ENCODE measurements around the gene ABHD11. TPM values are rescaled to one million over a fixed set of nuclear protein-coding genes. Genes with fewer than 3 reads are reported as not detected.
A peak's percentile ranks its signal among the peaks of the same experiment; 100 is the strongest.

The ABHD11 gene
- total and polyA plus RNA-seq, 9 of the 15 experiments (the other 6 are each of a cell fraction or from before 2014, with no cell fraction given) = 7.7 to 44.2 (median 18.9) TPM

DNA sequence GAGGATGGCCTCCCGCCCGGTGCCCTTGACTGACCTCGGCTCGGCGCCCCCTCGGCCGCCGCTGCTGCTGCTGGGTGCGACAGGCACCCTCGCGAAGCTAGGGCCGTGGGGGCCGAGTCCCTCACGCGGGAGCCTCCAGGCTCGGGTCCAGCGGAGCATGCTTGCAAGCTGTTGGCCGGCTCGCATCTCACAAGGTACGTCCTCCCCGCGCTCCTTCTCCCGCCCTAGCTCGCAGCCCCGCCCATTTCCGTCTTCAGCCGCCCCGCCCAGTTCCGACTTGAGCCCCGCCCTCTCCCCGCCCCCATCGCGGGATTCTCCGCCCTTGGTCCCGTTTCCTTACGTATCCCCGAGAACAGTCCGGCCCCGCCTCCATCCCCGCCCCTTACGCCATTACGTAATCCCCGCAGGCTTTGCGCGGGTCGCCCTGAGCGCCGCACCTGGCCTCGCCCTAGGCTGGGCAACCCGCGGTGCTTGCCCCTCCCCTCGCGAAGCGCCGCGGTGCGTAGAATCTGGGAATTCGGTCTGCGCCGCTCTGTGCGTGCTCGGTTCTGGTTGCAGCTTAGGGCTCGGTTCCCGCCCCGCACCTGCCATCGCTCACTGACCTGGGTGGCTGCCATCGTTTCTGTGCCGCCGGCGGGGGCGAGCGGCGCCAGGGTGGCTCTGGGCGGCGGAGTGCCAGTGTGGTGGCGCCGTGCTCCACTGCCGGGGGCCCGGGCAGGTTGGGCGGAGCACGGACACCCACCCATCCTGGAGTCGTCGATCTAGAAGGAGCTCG lies at the start of gene ABHD11 (continued):
- TF ChIP-seq, protein P1, sequence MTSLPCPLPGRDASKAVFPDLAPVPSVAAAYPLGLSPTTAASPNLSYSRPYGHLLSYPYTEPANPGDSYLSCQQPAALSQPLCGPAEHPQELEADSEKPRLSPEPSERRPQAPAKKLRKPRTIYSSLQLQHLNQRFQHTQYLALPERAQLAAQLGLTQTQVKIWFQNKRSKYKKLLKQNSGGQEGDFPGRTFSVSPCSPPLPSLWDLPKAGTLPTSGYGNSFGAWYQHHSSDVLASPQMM (CRISPR knock-in tag; IDR thresholded peaks at IDR 0.05) = no peak
- TF ChIP-seq ASH1L (IDR thresholded peaks at IDR 0.05; ENCODE audit: borderline replicate concordance, low read depth, partially characterized antibody) (no peak), ZNF140 (CRISPR knock-in tag; IDR thresholded peaks at IDR 0.05) (no peak), DACH1 (IDR thresholded peaks at IDR 0.05; ENCODE audit: partially characterized antibody) (peak; percentile 40), TOE1 (IDR thresholded peaks at IDR 0.05; ENCODE audit: borderline replicate concordance) (0 out of 2 replicates have a peak, but pooled peaks have one; percentile 27), TOE1 (CRISPR knock-in tag; IDR thresholded peaks at IDR 0.05; ENCODE audit: borderline replicate concordance, low read depth) (peak; percentile 64; the same call in 1 of the 2 replicates), ZNF586 (CRISPR knock-in tag; conservative IDR thresholded peaks at IDR 0.05) (no peak), TAF1 (IDR thresholded peaks at IDR 0.05; ENCODE audit: control insufficient read depth, extremely low read depth, insufficient read depth, low read length, severe bottlenecking) (peak; percentile 71), RAD51 (IDR thresholded peaks at IDR 0.05; ENCODE audit: borderline replicate concordance, low read depth) (no peak), CHD4 (IDR thresholded peaks at IDR 0.05; ENCODE audit: insufficient read depth, insufficient replicate concordance, low read depth, low read length, poor library complexity, severe bottlenecking) (no peak), TCF7 (IDR thresholded peaks at IDR 0.05; ENCODE audit: borderline replicate concordance) (no peak; the same call in 1 of the 2 replicates)
- TF ChIP-seq, protein P2, sequence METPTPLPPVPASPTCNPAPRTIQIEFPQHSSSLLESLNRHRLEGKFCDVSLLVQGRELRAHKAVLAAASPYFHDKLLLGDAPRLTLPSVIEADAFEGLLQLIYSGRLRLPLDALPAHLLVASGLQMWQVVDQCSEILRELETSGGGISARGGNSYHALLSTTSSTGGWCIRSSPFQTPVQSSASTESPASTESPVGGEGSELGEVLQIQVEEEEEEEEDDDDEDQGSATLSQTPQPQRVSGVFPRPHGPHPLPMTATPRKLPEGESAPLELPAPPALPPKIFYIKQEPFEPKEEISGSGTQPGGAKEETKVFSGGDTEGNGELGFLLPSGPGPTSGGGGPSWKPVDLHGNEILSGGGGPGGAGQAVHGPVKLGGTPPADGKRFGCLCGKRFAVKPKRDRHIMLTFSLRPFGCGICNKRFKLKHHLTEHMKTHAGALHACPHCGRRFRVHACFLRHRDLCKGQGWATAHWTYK (CRISPR knock-in tag; IDR thresholded peaks at IDR 0.05) = peak; percentile 91
- TF ChIP-seq, protein P3, sequence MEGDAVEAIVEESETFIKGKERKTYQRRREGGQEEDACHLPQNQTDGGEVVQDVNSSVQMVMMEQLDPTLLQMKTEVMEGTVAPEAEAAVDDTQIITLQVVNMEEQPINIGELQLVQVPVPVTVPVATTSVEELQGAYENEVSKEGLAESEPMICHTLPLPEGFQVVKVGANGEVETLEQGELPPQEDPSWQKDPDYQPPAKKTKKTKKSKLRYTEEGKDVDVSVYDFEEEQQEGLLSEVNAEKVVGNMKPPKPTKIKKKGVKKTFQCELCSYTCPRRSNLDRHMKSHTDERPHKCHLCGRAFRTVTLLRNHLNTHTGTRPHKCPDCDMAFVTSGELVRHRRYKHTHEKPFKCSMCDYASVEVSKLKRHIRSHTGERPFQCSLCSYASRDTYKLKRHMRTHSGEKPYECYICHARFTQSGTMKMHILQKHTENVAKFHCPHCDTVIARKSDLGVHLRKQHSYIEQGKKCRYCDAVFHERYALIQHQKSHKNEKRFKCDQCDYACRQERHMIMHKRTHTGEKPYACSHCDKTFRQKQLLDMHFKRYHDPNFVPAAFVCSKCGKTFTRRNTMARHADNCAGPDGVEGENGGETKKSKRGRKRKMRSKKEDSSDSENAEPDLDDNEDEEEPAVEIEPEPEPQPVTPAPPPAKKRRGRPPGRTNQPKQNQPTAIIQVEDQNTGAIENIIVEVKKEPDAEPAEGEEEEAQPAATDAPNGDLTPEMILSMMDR (IDR thresholded peaks at IDR 0.05 in 2 of 3, conservative IDR thresholded peaks at IDR 0.05 in 1 of 3; ENCODE audit: insufficient read depth in 2 of 3, low read depth in 1 of 3, low read length in 3 of 3) = peak in 1 of 3 experiments; percentile 12; a peak in 1 of 6 replicates

All from K562 (cell line).